Measurements from ENCODE around the gene HSPB3.

- no peak for TF ChIP-seq CTCF (IDR thresholded peaks at IDR 0.05)
- no peak for TF ChIP-seq EP300 (IDR thresholded peaks at IDR 0.05)
Observed at GRCh38 chr5:54425258-54425657, 30.2 kb upstream of the HSPB3 start.

Measured in ovary (tissue), 3 donors.